B cell (primary cell): ENCODE measurements around the gene GPR143.

Source experiments
- EZH2 ChIP-seq: IDR thresholded peaks from 2 replicates; pipeline ENCODE4 v1.6.1; 2012; ENCODE audit warnings: borderline replicate concordance, low read depth, mild to moderate bottlenecking, moderate library complexity, low read length; ENCODE audit not compliant: insufficient read depth, poor library complexity, severe bottlenecking
- TF ChIP-seq, protein P1 (sequence below): fragments of 200-600 bp; IDR thresholded peaks from one replicate; pipeline ENCODE4 v1.8.0; 2022; ENCODE audit warnings: antibody characterized with exemption, mild to moderate bottlenecking

DNA sequence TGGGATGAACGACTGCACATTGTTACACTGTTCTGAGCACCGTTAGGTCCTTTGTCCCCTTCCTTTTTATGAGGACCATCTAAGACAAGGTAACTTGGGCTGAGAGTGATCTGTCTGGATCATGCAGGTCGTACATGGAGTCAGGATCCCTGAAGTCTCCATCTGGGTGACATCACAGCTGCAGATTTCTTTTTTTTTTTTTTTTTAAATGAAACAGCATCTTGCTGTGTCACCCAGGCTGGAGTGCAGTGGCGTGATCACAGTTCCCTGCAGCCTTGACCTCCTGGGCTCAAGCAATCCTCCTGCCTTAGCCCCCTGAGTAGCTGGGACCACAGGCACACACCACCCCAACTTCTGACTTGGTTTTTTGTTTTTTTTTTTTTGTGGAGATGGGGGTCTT is 37.1 kb upstream of the GPR143 start:
- TF ChIP-seq, protein P1, sequence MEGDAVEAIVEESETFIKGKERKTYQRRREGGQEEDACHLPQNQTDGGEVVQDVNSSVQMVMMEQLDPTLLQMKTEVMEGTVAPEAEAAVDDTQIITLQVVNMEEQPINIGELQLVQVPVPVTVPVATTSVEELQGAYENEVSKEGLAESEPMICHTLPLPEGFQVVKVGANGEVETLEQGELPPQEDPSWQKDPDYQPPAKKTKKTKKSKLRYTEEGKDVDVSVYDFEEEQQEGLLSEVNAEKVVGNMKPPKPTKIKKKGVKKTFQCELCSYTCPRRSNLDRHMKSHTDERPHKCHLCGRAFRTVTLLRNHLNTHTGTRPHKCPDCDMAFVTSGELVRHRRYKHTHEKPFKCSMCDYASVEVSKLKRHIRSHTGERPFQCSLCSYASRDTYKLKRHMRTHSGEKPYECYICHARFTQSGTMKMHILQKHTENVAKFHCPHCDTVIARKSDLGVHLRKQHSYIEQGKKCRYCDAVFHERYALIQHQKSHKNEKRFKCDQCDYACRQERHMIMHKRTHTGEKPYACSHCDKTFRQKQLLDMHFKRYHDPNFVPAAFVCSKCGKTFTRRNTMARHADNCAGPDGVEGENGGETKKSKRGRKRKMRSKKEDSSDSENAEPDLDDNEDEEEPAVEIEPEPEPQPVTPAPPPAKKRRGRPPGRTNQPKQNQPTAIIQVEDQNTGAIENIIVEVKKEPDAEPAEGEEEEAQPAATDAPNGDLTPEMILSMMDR = no peak
- no peak for TF ChIP-seq EZH2
